D721Med (cell line): ENCODE measurements around the gene RAPGEF1.

Experiments used
- DNase-seq: peaks from one replicate; pipeline ENCODE4 v3.0.0; 2011; ENCODE audit warnings: low spot score; ENCODE audit not compliant: insufficient read length
- FAIRE-seq: peaks from 2 replicates; lab custom pipeline; 2011; peaks lifted over from hg19 to GRCh38; lab: Jason Lieb, UNC
- TF ChIP-seq, protein P1 (sequence below): IDR thresholded peaks from 2 replicates; pipeline ENCODE4 v1.5.1; 2012; ENCODE audit warnings: mild to moderate bottlenecking, control low read depth; ENCODE audit not compliant: insufficient read depth; ENCODE audit errors: missing control alignments

RAPGEF1 gene

DNA sequence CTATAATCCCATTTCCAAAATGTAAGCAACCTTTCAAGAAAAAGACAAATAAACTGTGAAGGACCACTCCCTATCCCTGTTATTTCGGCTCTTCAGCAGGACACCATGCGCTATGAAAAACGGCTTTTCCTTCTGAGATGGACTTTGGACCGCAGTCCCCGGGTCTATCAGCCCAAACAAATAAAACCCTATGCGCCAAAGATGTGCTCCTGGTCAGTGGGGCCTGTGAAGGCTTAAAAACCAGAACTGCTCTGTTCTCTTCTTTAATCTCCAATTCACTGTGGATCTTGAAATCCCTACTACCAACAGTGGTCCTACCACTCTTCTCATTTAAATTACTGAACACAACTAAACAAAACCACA, 33.3 kb downstream of the RAPGEF1 start:
- DNase-seq (no peak), FAIRE-seq (no peak)
- TF ChIP-seq, protein P1, sequence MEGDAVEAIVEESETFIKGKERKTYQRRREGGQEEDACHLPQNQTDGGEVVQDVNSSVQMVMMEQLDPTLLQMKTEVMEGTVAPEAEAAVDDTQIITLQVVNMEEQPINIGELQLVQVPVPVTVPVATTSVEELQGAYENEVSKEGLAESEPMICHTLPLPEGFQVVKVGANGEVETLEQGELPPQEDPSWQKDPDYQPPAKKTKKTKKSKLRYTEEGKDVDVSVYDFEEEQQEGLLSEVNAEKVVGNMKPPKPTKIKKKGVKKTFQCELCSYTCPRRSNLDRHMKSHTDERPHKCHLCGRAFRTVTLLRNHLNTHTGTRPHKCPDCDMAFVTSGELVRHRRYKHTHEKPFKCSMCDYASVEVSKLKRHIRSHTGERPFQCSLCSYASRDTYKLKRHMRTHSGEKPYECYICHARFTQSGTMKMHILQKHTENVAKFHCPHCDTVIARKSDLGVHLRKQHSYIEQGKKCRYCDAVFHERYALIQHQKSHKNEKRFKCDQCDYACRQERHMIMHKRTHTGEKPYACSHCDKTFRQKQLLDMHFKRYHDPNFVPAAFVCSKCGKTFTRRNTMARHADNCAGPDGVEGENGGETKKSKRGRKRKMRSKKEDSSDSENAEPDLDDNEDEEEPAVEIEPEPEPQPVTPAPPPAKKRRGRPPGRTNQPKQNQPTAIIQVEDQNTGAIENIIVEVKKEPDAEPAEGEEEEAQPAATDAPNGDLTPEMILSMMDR: no peak

DNA sequence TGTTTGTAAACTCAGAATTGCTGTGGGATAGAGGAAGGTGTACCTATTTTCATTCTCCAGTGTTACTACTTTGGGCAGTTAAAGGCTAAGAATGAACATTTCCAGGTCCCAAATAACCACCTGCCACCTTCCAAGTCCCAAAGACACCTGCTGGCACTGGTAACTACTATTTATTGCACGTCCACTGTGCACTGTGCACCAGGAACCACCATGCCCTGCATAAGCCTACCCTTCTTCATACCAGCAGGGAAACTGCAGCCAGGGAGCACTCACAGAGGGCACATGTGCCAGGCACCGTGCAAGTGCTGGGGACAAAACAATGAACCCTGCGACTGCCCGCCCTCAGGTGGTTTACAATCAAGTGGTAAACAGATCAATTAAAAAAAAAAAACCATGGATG, 34.9 kb downstream of the RAPGEF1 start:
- DNase-seq: no peak
- TF ChIP-seq, protein P1: no peak
- FAIRE-seq: no peak

DNA sequence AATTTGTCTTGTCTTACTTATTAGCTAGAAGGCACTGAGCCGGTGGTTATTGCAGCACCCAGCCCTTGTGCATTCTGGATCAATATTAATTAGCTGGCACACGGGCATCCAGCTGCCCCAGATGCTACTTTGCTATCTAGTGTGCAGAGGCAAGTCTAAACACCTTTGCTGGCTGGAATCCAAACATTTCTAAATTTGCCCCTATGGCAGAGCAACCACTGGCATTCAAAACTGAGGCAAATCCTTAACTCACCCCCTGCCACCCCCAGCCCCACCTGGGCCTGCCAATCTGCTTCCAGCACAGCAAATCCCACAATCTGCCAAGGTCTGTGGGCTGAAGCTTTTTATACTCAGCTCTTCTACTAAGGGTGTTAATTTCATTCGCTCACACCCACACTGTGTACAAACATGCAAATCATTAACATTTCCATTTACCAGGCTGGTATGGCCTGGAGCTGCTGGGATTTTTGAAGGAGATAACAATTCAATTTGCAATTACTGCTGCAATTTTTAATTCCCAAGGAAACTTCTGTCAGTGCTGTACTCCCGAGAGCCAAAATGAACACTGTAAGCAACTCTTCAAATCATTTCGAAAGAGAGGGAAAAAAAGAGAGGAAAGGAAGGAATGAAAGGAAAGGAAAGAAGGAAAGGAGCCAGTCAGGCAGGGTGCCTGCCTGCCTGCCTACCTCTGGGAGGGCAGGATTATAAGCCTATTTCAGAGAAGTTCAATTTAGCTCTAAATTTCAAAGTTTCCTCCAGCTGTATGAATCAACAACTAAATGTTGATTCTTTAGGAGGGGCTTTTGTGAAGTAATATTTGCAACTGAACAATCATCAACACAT, 35.5 kb downstream of the RAPGEF1 start:
- no peak for FAIRE-seq
- TF ChIP-seq, protein P1: no peak
- no peak for DNase-seq

DNA sequence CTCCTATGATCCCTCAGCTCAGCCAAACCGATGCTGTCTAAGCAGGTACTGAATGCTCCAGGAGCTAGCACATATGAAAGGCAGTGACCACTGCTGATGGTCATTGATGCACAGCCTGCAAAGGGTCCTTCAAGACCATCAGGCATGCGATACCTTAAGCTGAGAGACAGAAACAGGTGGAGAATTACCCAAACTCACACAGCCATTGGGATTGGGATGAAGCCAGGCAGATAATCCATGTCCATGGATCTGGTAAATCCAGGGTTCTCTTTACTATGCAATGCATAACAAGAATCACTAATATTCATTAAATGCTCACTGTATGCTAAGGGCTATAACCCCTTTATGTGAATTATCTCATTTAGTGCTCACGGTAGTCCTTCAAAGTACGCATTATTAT, 36.2 kb downstream of the RAPGEF1 start:
- FAIRE-seq (no peak), DNase-seq (no peak)
- TF ChIP-seq, protein P1: no peak

DNA sequence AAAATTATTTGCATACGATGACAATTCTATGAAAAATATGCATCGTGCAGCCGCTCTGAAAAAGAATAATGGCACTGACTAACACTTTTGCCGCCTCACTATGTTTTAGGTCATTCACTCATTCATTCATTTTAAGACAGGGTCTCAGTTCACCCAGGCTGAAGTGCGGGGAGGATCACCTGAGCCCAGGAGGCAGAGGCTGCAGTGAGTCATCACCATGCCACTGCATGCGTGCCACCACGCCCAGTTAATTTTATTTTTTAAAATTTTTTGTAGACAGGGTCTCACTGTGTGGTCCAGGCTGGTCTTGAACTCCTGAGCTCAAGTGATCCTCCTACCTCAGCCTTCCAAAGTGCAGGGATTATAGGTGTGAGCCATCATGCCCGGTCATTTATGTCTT, 37.0 kb downstream of the RAPGEF1 start:
- TF ChIP-seq, protein P1: no peak
- DNase-seq (no peak), FAIRE-seq (no peak)

DNA sequence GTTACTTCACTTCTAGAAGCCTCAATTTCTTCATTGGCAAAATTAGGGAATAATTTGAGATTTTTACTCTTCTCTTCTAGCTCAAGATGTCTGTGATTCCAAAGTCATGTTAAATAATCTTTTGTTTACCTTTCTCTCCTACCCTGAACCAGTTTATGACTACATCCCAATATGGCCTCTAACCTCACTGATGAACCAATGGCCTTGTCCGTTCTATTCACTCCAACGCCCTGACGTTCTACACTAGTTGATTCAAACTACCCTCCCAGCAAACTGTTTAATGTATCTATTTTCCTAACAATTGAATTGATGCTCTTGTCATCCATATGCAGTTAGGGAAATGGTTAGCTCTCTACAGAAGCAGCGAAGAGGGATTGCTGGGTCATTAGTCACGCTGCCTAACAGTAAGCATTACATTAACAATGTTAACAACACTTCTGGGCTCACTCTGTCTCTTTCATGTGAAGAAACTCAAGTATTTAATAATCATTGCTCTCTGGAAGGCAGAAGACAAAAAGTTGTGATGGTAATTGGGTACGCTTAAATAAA, 38.0 kb downstream of the RAPGEF1 start:
- TF ChIP-seq, protein P1: no peak
- no peak for FAIRE-seq

DNA sequence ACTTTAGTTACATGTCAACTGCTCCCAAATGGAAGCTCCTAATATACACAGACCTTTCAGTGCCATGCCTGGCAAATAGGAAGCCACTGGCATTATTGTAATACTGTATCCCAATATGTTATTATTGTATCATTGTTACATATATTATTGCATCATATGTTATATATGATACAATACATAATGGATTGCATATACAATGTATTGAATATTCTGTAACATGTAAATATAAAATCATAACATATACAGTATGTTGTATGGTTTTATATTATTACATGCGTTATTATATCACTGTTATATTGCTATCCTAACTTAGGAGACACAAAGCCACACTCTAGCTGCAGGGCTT, 38.5 kb downstream of the RAPGEF1 start:
- DNase-seq (no peak), FAIRE-seq (no peak)
- TF ChIP-seq, protein P1: no peak

More for the DNA sequence above, 38.0 kb downstream of the RAPGEF1 start:
- DNase-seq: no peak
